Measurements from ENCODE around the gene GPATCH3. TPM values are rescaled to one million over a fixed set of nuclear protein-coding genes. Genes with fewer than 3 reads are reported as not detected.
A peak's percentile ranks its signal among the peaks of the same experiment; 100 is the strongest.
"Not testable (repeated sequence)": the region's sequence is repeated elsewhere in the genome, so short reads cannot be mapped to it uniquely, and the experiment has no call there.

The GPATCH3 gene
- 1 to 10 TPM; 7.0 to 8.7 TPM for total RNA-seq

GRCh38 chr1:26900001-26900814 is at the start of gene GPATCH3:
Gene GPATCH3, minus strand, starts transcription at chr1:26900467. Its CDS starts 25 bp downstream, at chr1:26900442.
- DNase-seq (peak; percentile 95), ATAC-seq (peak; percentile 93)
- Mint-ChIP-seq H3K4me3 (peak within 1 kb of the TSS; percentile 94), H3K27ac (peak within 1 kb of the TSS; percentile 100), H3K27me3 (no peaks in the 10 kb centered on the region), H3K4me1 (peaks cover 17% of the 10 kb centered on the region), H3K36me3 (ENCODE audit: low read depth) (peaks cover 5% of the 10 kb centered on the region), H3K9me3 (ENCODE audit: low read depth) (no peaks in the 10 kb centered on the region)
- POLR2A ChIA-PET, result interaction anchor here (0.5 to 3.3 kb wide), 12 partner anchors 10 to 1747 kb away, joined by 3 to 18 read pairs (median 4); partner anchors contain the start of genes GPN2 and NUDC
- CTCF ChIA-PET, result interaction anchor here (0.6 to 3.2 kb wide), 10 partner anchors 10 to 683 kb away, joined by 3 to 20 read pairs (median 4); partner anchors contain the start of genes GPN2 and NUDC
- intact Hi-C loops (cut with DNase I, micrococcal nuclease), result loop anchor here (1.0 to 2.0 kb wide), 6 partner anchors 10 to 399 kb away; partner anchors contain the start of genes GPN2 (in 2 of the 2), NUDC (in 2 of the 2) and WDTC1 (in 1 of the 2)

- CTCF ChIA-PET, result interaction anchor here (0.6 kb wide), 1 partner anchor 9 kb away, joined by 4 read pairs; no protein-coding TSS in a partner anchor
- H3K4me1 Mint-ChIP-seq, result no peaks in the 10 kb centered on the region
- ATAC-seq, result no peak
- peaks cover 21% of the 10 kb centered on the region for H3K36me3 Mint-ChIP-seq (ENCODE audit: low read depth)
- POLR2A ChIA-PET, result no interaction called here
- H3K4me3 Mint-ChIP-seq, result no peak overlapping the region
- no peaks in the 10 kb centered on the region for H3K9me3 Mint-ChIP-seq (ENCODE audit: low read depth)
- intact Hi-C loops (cut with DNase I, micrococcal nuclease), result no loop called here
- no peak for DNase-seq
- no peak overlapping the region for H3K27ac Mint-ChIP-seq
- no peaks in the 10 kb centered on the region for H3K27me3 Mint-ChIP-seq
These were observed 49.7 kb upstream of the GPATCH3 start for GRCh38 chr1:26949926-26950319.

- ATAC-seq (no peak), DNase-seq (no peak)
- H3K27ac Mint-ChIP-seq, result no peak overlapping the region
- H3K4me3 Mint-ChIP-seq, result no peak overlapping the region
- ChIA-PET CTCF (no interaction called here), POLR2A (no interaction called here)
- no peaks in the 10 kb centered on the region for H3K27me3 Mint-ChIP-seq
- intact Hi-C loops (cut with DNase I, micrococcal nuclease), result no loop called here
- no peaks in the 10 kb centered on the region for H3K9me3 Mint-ChIP-seq (ENCODE audit: low read depth)
- peaks cover 22% of the 10 kb centered on the region for H3K36me3 Mint-ChIP-seq (ENCODE audit: low read depth)
- H3K4me1 Mint-ChIP-seq, result no peaks in the 10 kb centered on the region
These were observed 49.1 kb upstream of the GPATCH3 start for GRCh38 chr1:26949266-26949925.

- H3K36me3 Mint-ChIP-seq (ENCODE audit: low read depth), result peaks cover 27% of the 10 kb centered on the region
- POLR2A ChIA-PET; CTCF ChIA-PET; intact Hi-C loops (cut with DNase I, micrococcal nuclease); DNase-seq; H3K4me3 Mint-ChIP-seq; ATAC-seq; H3K9me3 Mint-ChIP-seq (ENCODE audit: low read depth); H3K4me1 Mint-ChIP-seq; H3K27ac Mint-ChIP-seq; H3K27me3 Mint-ChIP-seq: not testable (repeated sequence)
These were observed 48.4 kb upstream of the GPATCH3 start for GRCh38 chr1:26948725-26949057.

GRCh38 chr1:26946270-26946669 is 46.0 kb upstream of the GPATCH3 start:
- H3K9me3 Mint-ChIP-seq (ENCODE audit: low read depth), result no peaks in the 10 kb centered on the region
- H3K4me1 Mint-ChIP-seq, result no peaks in the 10 kb centered on the region
- intact Hi-C loops (cut with DNase I, micrococcal nuclease), result no loop called here
- no peaks in the 10 kb centered on the region for H3K27me3 Mint-ChIP-seq
- POLR2A ChIA-PET, result no interaction called here
- H3K27ac Mint-ChIP-seq, result no peak overlapping the region
- no peak overlapping the region for H3K4me3 Mint-ChIP-seq
- DNase-seq (no peak), ATAC-seq (no peak)
- H3K36me3 Mint-ChIP-seq (ENCODE audit: low read depth), result peaks cover 43% of the 10 kb centered on the region
- CTCF ChIA-PET, result no interaction called here

- H3K27me3 Mint-ChIP-seq, result no peaks in the 10 kb centered on the region
- H3K36me3 Mint-ChIP-seq (ENCODE audit: low read depth), result peaks cover 43% of the 10 kb centered on the region
- ChIA-PET POLR2A (no interaction called here), CTCF (interaction anchor here (0.7 kb wide), 1 partner anchor 353 kb away, joined by 3 read pairs; no protein-coding TSS in a partner anchor)
- H3K27ac Mint-ChIP-seq, result no peak overlapping the region
- intact Hi-C loops (cut with DNase I, micrococcal nuclease), result no loop called here
- no peak for DNase-seq
- H3K9me3 Mint-ChIP-seq (ENCODE audit: low read depth), result no peaks in the 10 kb centered on the region
- ATAC-seq, result no peak
- H3K4me3 Mint-ChIP-seq, result no peak overlapping the region
- no peaks in the 10 kb centered on the region for H3K4me1 Mint-ChIP-seq
These were observed 45.5 kb upstream of the GPATCH3 start for GRCh38 chr1:26945728-26946127.

GRCh38 chr1:26945138-26945537 is 44.9 kb upstream of the GPATCH3 start:
- no peaks in the 10 kb centered on the region for H3K9me3 Mint-ChIP-seq (ENCODE audit: low read depth)
- H3K27ac Mint-ChIP-seq, result no peak overlapping the region
- ChIA-PET CTCF (interaction anchor here (0.7 kb wide), 1 partner anchor 353 kb away, joined by 3 read pairs; no protein-coding TSS in a partner anchor), POLR2A (no interaction called here)
- no peaks in the 10 kb centered on the region for H3K27me3 Mint-ChIP-seq
- H3K4me1 Mint-ChIP-seq, result no peaks in the 10 kb centered on the region
- no peak for ATAC-seq
- intact Hi-C loops (cut with DNase I, micrococcal nuclease), result no loop called here
- no peak overlapping the region for H3K4me3 Mint-ChIP-seq
- no peak for DNase-seq
- H3K36me3 Mint-ChIP-seq (ENCODE audit: low read depth), result peaks cover 43% of the 10 kb centered on the region

GRCh38 chr1:26942656-26943055 is 42.4 kb upstream of the GPATCH3 start:
- no peak for ATAC-seq
- Mint-ChIP-seq H3K27ac (peak overlapping the region; percentile 60), H3K36me3 (ENCODE audit: low read depth) (peaks cover 43% of the 10 kb centered on the region), H3K4me3 (no peak overlapping the region), H3K4me1 (no peaks in the 10 kb centered on the region), H3K27me3 (no peaks in the 10 kb centered on the region), H3K9me3 (ENCODE audit: low read depth) (no peaks in the 10 kb centered on the region)
- intact Hi-C loops (cut with DNase I, micrococcal nuclease), result no loop called here
- ChIA-PET CTCF (interaction anchor here (0.6 to 0.8 kb wide), 2 partner anchors 157 to 614 kb away, joined by 3 to 4 read pairs; no protein-coding TSS in a partner anchor), POLR2A (interaction anchor here (0.6 kb wide), 1 partner anchor 327 kb away, joined by 3 read pairs; no protein-coding TSS in a partner anchor)
- no peak for DNase-seq

GRCh38 chr1:26941311-26941710 is 41.0 kb upstream of the GPATCH3 start:
- ATAC-seq (no peak), DNase-seq (no peak)
- no peaks in the 10 kb centered on the region for H3K4me1 Mint-ChIP-seq
- peaks cover 40% of the 10 kb centered on the region for H3K36me3 Mint-ChIP-seq (ENCODE audit: low read depth)
- no peaks in the 10 kb centered on the region for H3K9me3 Mint-ChIP-seq (ENCODE audit: low read depth)
- POLR2A ChIA-PET, result no interaction called here
- CTCF ChIA-PET, result no interaction called here
- intact Hi-C loops (cut with DNase I, micrococcal nuclease), result no loop called here
- H3K4me3 Mint-ChIP-seq, result no peak overlapping the region
- no peaks in the 10 kb centered on the region for H3K27me3 Mint-ChIP-seq
- H3K27ac Mint-ChIP-seq, result no peak overlapping the region

- ChIA-PET CTCF (no interaction called here), POLR2A (interaction anchor here (0.6 kb wide), 1 partner anchor 75 kb away, joined by 3 read pairs; no protein-coding TSS in a partner anchor)
- H3K36me3 Mint-ChIP-seq (ENCODE audit: low read depth), result peaks cover 31% of the 10 kb centered on the region
These were observed 38.4 kb upstream of the GPATCH3 start for GRCh38 chr1:26938659-26939025.

GRCh38 chr1:26938004-26938658 is 37.9 kb upstream of the GPATCH3 start:
- ChIA-PET POLR2A (interaction anchor here (0.6 kb wide), 2 partner anchors 13 to 74 kb away, joined by 3 to 5 read pairs; no protein-coding TSS in a partner anchor), CTCF (interaction anchor here (0.8 kb wide), 1 partner anchor 52 kb away, joined by 3 read pairs; no protein-coding TSS in a partner anchor)
- Mint-ChIP-seq H3K36me3 (ENCODE audit: low read depth) (peaks cover 29% of the 10 kb centered on the region), H3K27ac (no peak overlapping the region), H3K4me3 (no peak overlapping the region), H3K4me1 (no peaks in the 10 kb centered on the region), H3K27me3 (no peaks in the 10 kb centered on the region), H3K9me3 (ENCODE audit: low read depth) (no peaks in the 10 kb centered on the region)
- no peak for DNase-seq
- intact Hi-C loops (cut with DNase I, micrococcal nuclease), result no loop called here
- no peak for ATAC-seq

More at GRCh38 chr1:26938659-26939025, 38.4 kb upstream of the GPATCH3 start:
- DNase-seq (no peak), ATAC-seq (no peak)
- Mint-ChIP-seq H3K27me3 (no peaks in the 10 kb centered on the region), H3K4me3 (no peak overlapping the region), H3K4me1 (no peaks in the 10 kb centered on the region), H3K27ac (no peak overlapping the region), H3K9me3 (ENCODE audit: low read depth) (no peaks in the 10 kb centered on the region)
- intact Hi-C loops (cut with DNase I, micrococcal nuclease), result no loop called here
